H9 (cell line): ENCODE data around the gene ALDH1A1. TPM values are rescaled to one million over a fixed set of nuclear protein-coding genes. Genes with fewer than 3 reads are reported as not detected.

Source experiments
- DNase-seq: peaks from one replicate; pipeline ENCODE4 v3.0.0-alpha.2; 2017
- H2AFZ ChIP-seq: one replicate; pipeline ENCODE4 v1.6.1; 2013; ENCODE audit warnings: mild to moderate bottlenecking, low read length, control low read depth, moderate library complexity
- H2AK5ac ChIP-seq: 2 replicates; pipeline ENCODE4 v1.6.1; 2013; ENCODE audit warnings: low read length, control low read depth, mixed read lengths; ENCODE audit not compliant: insufficient read length
- H2BK120ac ChIP-seq: one replicate; pipeline ENCODE4 v1.6.1; 2013; ENCODE audit warnings: low read depth, mild to moderate bottlenecking, low read length, control low read depth, inconsistent platforms; ENCODE audit not compliant: poor library complexity, severe bottlenecking
- H2BK12ac ChIP-seq: 2 replicates; pipeline ENCODE4 v1.6.1; 2013; ENCODE audit warnings: low read length, control low read depth, mixed read lengths, low read depth; ENCODE audit not compliant: insufficient read length
- H2BK15ac ChIP-seq: 2 replicates; pipeline ENCODE4 v1.6.1; 2013; ENCODE audit warnings: low read depth, low read length, control low read depth
- H2BK20ac ChIP-seq: one replicate; pipeline ENCODE4 v1.6.1; 2013; ENCODE audit warnings: low read depth, mild to moderate bottlenecking, low read length, control low read depth, inconsistent platforms; ENCODE audit not compliant: poor library complexity, severe bottlenecking
- H2BK5ac ChIP-seq: 2 replicates; pipeline ENCODE4 v1.6.1; 2013; ENCODE audit warnings: low read length, control low read depth, mixed read lengths; ENCODE audit not compliant: insufficient read length
- H3K14ac ChIP-seq: 2 replicates; pipeline ENCODE4 v1.6.1; 2013; ENCODE audit warnings: low read length, control low read depth; ENCODE audit not compliant: insufficient read depth
- H3K18ac ChIP-seq: 2 replicates; pipeline ENCODE4 v1.6.1; 2013; ENCODE audit warnings: low read depth, mild to moderate bottlenecking, mixed read lengths, low read length, control low read depth; ENCODE audit not compliant: insufficient read length
- H3K23ac ChIP-seq: 2 replicates; pipeline ENCODE4 v1.6.1; 2013; ENCODE audit warnings: low read length, control low read depth, mixed read lengths, low read depth; ENCODE audit not compliant: insufficient read length
- H3K23me2 ChIP-seq: 2 replicates; pipeline ENCODE4 v1.6.1; 2013; ENCODE audit warnings: low read depth, mild to moderate bottlenecking, mixed read lengths, low read length, control low read depth; ENCODE audit not compliant: insufficient read length, poor library complexity, severe bottlenecking
- H3K27ac ChIP-seq: 2 replicates; pipeline ENCODE4 v1.5.1; 2013; ENCODE audit warnings: low read length, control low read depth, mixed read lengths, low read depth; ENCODE audit not compliant: insufficient read length
- H3K27me3 ChIP-seq: 2 replicates; pipeline ENCODE4 v1.6.1; 2013; ENCODE audit warnings: low read length, control low read depth, inconsistent platforms; ENCODE audit not compliant: insufficient read depth
- H3K4ac ChIP-seq: 2 replicates; pipeline ENCODE4 v1.6.1; 2013; ENCODE audit warnings: low read depth, mild to moderate bottlenecking, control low read depth, inconsistent platforms, low read length, moderate library complexity
- H3K4me1 ChIP-seq: 2 replicates; pipeline ENCODE4 v1.6.1; 2013; ENCODE audit warnings: low read length, control low read depth, inconsistent platforms; ENCODE audit not compliant: insufficient read depth
- H3K4me2 ChIP-seq: 2 replicates; pipeline ENCODE4 v1.6.1; 2013; ENCODE audit warnings: low read length, control low read depth, mixed read lengths; ENCODE audit not compliant: insufficient read length, insufficient read depth
- H3K56ac ChIP-seq: 2 replicates; pipeline ENCODE4 v1.6.1; 2013; ENCODE audit warnings: low read depth, mild to moderate bottlenecking, mixed read lengths, low read length, control low read depth; ENCODE audit not compliant: insufficient read length
- H3K79me1 ChIP-seq: 2 replicates; pipeline ENCODE4 v1.6.1; 2013; ENCODE audit warnings: low read depth, mild to moderate bottlenecking, moderate library complexity, low read length, control low read depth, inconsistent platforms; ENCODE audit not compliant: insufficient read depth, poor library complexity, severe bottlenecking
- H3K79me2 ChIP-seq: 2 replicates; pipeline ENCODE4 v1.6.1; 2013; ENCODE audit warnings: low read length, control low read depth, inconsistent platforms; ENCODE audit not compliant: insufficient read depth
- H3K9ac ChIP-seq: 2 replicates; pipeline ENCODE4 v1.6.1; 2013; ENCODE audit warnings: low read length, control low read depth, mixed read lengths; ENCODE audit not compliant: insufficient read length; ENCODE audit errors: extremely low read depth
- H3K9me3 ChIP-seq: one replicate; pipeline ENCODE4 v1.6.1; 2013; ENCODE audit warnings: low read depth, low read length, inconsistent platforms; ENCODE audit not compliant: control insufficient read depth
- H3T11ph ChIP-seq: one replicate; pipeline ENCODE4 v1.6.1; 2013; ENCODE audit warnings: mild to moderate bottlenecking, low read length, control low read depth, inconsistent platforms
- H4K20me1 ChIP-seq: one replicate; pipeline ENCODE4 v1.6.1; 2013; ENCODE audit not compliant: control insufficient read depth, insufficient read length, insufficient read depth
- H4K5ac ChIP-seq: 2 replicates; pipeline ENCODE4 v1.6.1; 2013; ENCODE audit warnings: low read depth, mild to moderate bottlenecking, mixed read lengths, low read length, control low read depth; ENCODE audit not compliant: insufficient read length
- H4K8ac ChIP-seq: replicated peaks from 2 replicates; pipeline ENCODE4 v1.6.1; 2013; ENCODE audit warnings: low read length, control low read depth, mixed read lengths, low read depth; ENCODE audit not compliant: insufficient read length
- H4K91ac ChIP-seq: 2 replicates; pipeline ENCODE4 v1.6.1; 2013; ENCODE audit warnings: low read depth, mild to moderate bottlenecking, moderate library complexity, mixed read lengths, low read length, control low read depth; ENCODE audit not compliant: insufficient read length
- H3K27ac Mint-ChIP-seq, 3 experiments: 2 replicates in 2 of 3; 3 replicates in 1 of 3; pipeline ENCODE4 v1.8.0; 2020 to 2021; ENCODE audit warnings: mixed read lengths in 3 of 3, mild to moderate bottlenecking in 1 of 3, moderate library complexity in 1 of 3
- H3K27me3 Mint-ChIP-seq: 2 replicates; pipeline ENCODE4 v1.8.0; 2021; ENCODE audit warnings: low read depth, mild to moderate bottlenecking, moderate library complexity, mixed read lengths
- H3K36me3 Mint-ChIP-seq, 3 experiments: 2 replicates in 2 of 3; 3 replicates in 1 of 3; pipeline ENCODE4 v1.8.0; 2020 to 2021; ENCODE audit warnings: low read depth in 3 of 3, mixed read lengths in 3 of 3; ENCODE audit not compliant: insufficient read depth in 1 of 3
- H3K4me1 Mint-ChIP-seq, 2 experiments: 2 replicates each; pipeline ENCODE4 v1.8.0; 2020; ENCODE audit warnings: mixed read lengths in 2 of 2
- H3K4me3 Mint-ChIP-seq, 2 experiments: 2 replicates in 1 of 2; 3 replicates in 1 of 2; pipeline ENCODE4 v1.8.0; 2020 to 2021; ENCODE audit warnings: mild to moderate bottlenecking in 2 of 2, mixed read lengths in 2 of 2, moderate library complexity in 1 of 2
- H3K9me3 Mint-ChIP-seq, 2 experiments: 2 replicates in 1 of 2; 3 replicates in 1 of 2; pipeline ENCODE4 v1.8.0; 2020; ENCODE audit warnings: mild to moderate bottlenecking in 2 of 2, mixed read lengths in 2 of 2, moderate library complexity in 1 of 2
- WGBS: extraction: QIAGEN DNeasy Blood & Tissue Kit; methylation state at CpG from one replicate; pipeline ENCODE4 v1.1.7; 2013; ENCODE audit warnings: missing lambda C conversion rate, low lambda C conversion rate, mixed read lengths; ENCODE audit not compliant: insufficient read length; ENCODE audit errors: extremely low coverage; 5-methylcytosine and 5-hydroxymethylcytosine counted together
- total RNA-seq: library from RNA; stranded (reverse); gene quantifications from 2 replicates; pipeline ENCODE4 v1.2.1, GENCODE V29; 2021
- TF ChIP-seq, protein P1 (sequence below): fragments of 200-600 bp; sonication (generic); conservative IDR thresholded peaks from 3 replicates; pipeline ENCODE4 v1.8.0; 2021; ENCODE audit warnings: antibody characterized with exemption, mild to moderate bottlenecking

ALDH1A1 gene
- total RNA-seq, 1 experiment from 2014 or later = 1.1 TPM

DNA sequence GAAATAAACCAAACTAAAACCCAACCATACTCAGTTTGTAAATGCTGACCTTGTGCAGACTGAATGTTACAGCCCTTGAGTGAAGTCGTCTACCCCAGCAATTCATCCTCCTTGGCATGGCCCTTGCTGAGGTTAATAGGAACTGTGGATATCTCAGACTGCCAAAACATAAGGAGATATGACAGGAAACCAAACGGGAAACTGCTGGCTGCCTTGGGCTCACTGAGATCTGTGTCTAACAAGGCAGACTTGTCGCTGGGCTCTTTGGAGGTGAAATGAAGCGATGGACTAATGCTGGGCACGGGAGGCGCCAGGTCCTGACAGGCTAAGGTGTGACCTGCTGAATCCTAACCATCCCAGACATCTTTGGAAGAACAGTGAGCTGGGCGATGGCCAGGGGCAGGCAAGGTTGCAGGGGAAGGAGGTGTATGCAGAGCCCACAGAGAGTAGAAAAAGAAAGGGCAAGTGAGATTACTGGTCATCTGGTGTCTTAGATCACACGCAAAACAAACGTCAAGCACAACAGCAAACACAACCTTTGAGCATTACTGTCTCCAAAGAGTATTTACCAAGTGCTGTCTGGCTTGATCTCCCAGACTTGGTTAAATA, 44.6 kb upstream of the ALDH1A1 start:
- no peak overlapping the region for H2AFZ ChIP-seq
- TF ChIP-seq, protein P1, sequence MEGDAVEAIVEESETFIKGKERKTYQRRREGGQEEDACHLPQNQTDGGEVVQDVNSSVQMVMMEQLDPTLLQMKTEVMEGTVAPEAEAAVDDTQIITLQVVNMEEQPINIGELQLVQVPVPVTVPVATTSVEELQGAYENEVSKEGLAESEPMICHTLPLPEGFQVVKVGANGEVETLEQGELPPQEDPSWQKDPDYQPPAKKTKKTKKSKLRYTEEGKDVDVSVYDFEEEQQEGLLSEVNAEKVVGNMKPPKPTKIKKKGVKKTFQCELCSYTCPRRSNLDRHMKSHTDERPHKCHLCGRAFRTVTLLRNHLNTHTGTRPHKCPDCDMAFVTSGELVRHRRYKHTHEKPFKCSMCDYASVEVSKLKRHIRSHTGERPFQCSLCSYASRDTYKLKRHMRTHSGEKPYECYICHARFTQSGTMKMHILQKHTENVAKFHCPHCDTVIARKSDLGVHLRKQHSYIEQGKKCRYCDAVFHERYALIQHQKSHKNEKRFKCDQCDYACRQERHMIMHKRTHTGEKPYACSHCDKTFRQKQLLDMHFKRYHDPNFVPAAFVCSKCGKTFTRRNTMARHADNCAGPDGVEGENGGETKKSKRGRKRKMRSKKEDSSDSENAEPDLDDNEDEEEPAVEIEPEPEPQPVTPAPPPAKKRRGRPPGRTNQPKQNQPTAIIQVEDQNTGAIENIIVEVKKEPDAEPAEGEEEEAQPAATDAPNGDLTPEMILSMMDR = no peak
- H3K9me3 ChIP-seq = no peaks in the 10 kb centered on the region
- H3K4me2 ChIP-seq = no peak overlapping the region
- Mint-ChIP-seq H3K27me3 (no peaks in the 10 kb centered on the region), H3K36me3 (no peaks in the 10 kb centered on the region), H3K27ac (peak overlapping the region in 1 of 3 experiments; percentile 73; a peak in 2 of 7 replicates), H3K9me3 (no peaks in the 10 kb centered on the region), H3K4me1 (peaks cover 1 to 5% of the 10 kb centered on the region in 2 experiments), H3K4me3 (no peak overlapping the region)
- no peak overlapping the region for H2BK5ac ChIP-seq
- no peak overlapping the region for H4K5ac ChIP-seq
- H2BK120ac ChIP-seq = no peak overlapping the region
- H2BK12ac ChIP-seq = no peak overlapping the region
- no peaks in the 10 kb centered on the region for H3K27me3 ChIP-seq
- H3K56ac ChIP-seq = no peak overlapping the region
- no peak overlapping the region for H3K27ac ChIP-seq
- H4K20me1 ChIP-seq = no peaks in the 10 kb centered on the region
- WGBS = no CpG with 5 or more reads among the region's 9 CpGs
- H4K91ac ChIP-seq = no peak overlapping the region
- no peak overlapping the region for H2BK15ac ChIP-seq
- no peaks in the 10 kb centered on the region for H3K79me1 ChIP-seq
- H3K23ac ChIP-seq = no peak overlapping the region
- no peaks in the 10 kb centered on the region for H3K23me2 ChIP-seq
- no peak overlapping the region for H3K4ac ChIP-seq
- no peak overlapping the region for H3K18ac ChIP-seq
- DNase-seq = peak; percentile 29
- H3K4me1 ChIP-seq = no peaks in the 10 kb centered on the region
- no peak overlapping the region for H3K14ac ChIP-seq
- no peak overlapping the region for H3K9ac ChIP-seq
- no peaks in the 10 kb centered on the region for H3K79me2 ChIP-seq
- H3T11ph ChIP-seq = no peak overlapping the region
- no peak overlapping the region for H2AK5ac ChIP-seq
- no peak overlapping the region for H2BK20ac ChIP-seq
- no peak overlapping the region for H4K8ac ChIP-seq
